Activated B cell treated with CpG ODN at 0.5 μM for 24 hours (primary cell): ENCODE data around the gene NFKBIZ. TPM values are rescaled to one million over a fixed set of nuclear protein-coding genes. Genes with fewer than 3 reads are reported as not detected.

Experiments used
- ATAC-seq: fragments of 200-7000 bp; cut with Tn5 transposase; one replicate; pipeline ENCODE4 v1.10.0; 2021; ENCODE audit warnings: low read depth, mild to moderate bottlenecking, moderate library complexity
- CTCF ChIA-PET: fragments of 350-600 bp; sonication (Branson Sonifier 250); formaldehyde crosslinking; loops from one replicate; lab custom pipeline; 2021; ENCODE audit warnings: antibody characterized with exemption; lab: Charles Lee
- POLR2A ChIA-PET: fragments of 350-600 bp; sonication (Branson Sonifier 250); formaldehyde crosslinking; loops from one replicate; lab custom pipeline; 2021; ENCODE audit warnings: antibody characterized with exemption; lab: Charles Lee
- DNase-seq: peaks from one replicate; pipeline ENCODE4 v3.0.0; 2022
- H3K27ac Mint-ChIP-seq: one replicate; pipeline ENCODE4 v1.8.0; 2020; ENCODE audit warnings: mixed read lengths
- H3K27me3 Mint-ChIP-seq: one replicate; pipeline ENCODE4 v1.8.0; 2021; ENCODE audit warnings: mixed read lengths
- H3K36me3 Mint-ChIP-seq: one replicate; pipeline ENCODE4 v1.8.0; 2021; ENCODE audit warnings: low read depth, mixed read lengths
- H3K4me1 Mint-ChIP-seq: one replicate; pipeline ENCODE4 v1.8.0; 2021; ENCODE audit warnings: mixed read lengths
- H3K4me3 Mint-ChIP-seq: one replicate; pipeline ENCODE4 v1.8.0; 2020; ENCODE audit warnings: mild to moderate bottlenecking, mixed read lengths
- H3K9me3 Mint-ChIP-seq: one replicate; pipeline ENCODE4 v1.8.0; 2020; ENCODE audit warnings: mixed read lengths
- CTCF ChIP-seq: fragments of 200-600 bp; IDR thresholded peaks from one replicate; pipeline ENCODE4 v1.8.0; 2022; ENCODE audit warnings: antibody characterized with exemption, mild to moderate bottlenecking
- intact Hi-C: fragments of 100-400 bp; cut with micrococcal nuclease; formaldehyde crosslinking; loops from one replicate; pipeline ENCODE4 v1.15.1; 2024
- total RNA-seq: library from RNA; stranded (reverse); gene quantifications from 2 replicates; pipeline ENCODE4 v1.2.3, GENCODE V29; 2022

Gene NFKBIZ
- total RNA-seq, 1 donor from 2014 or later: 421 TPM

GRCh38 chr3:101827211-101828174 lies 21.8 kb upstream of the NFKBIZ start:
- POLR2A ChIA-PET: interaction anchor here (0.6 to 6.4 kb wide), 35 partner anchors 7 to 406 kb away, joined by 3 to 197 read pairs (median 5); partner anchors contain the start of genes CEP97, NFKBIZ, NXPE3 and ZBTB11
- no peaks in the 10 kb centered on the region for H3K27me3 Mint-ChIP-seq

GRCh38 chr3:101828276-101828675 lies 21.0 kb upstream of the NFKBIZ start:
- peak overlapping the region; percentile 98 for H3K27ac Mint-ChIP-seq
- no peaks in the 10 kb centered on the region for H3K27me3 Mint-ChIP-seq
- peak overlapping the region; percentile 87 for H3K4me3 Mint-ChIP-seq
- no peak for DNase-seq
- POLR2A ChIA-PET: interaction anchor here (0.6 to 6.4 kb wide), 30 partner anchors 8 to 405 kb away, joined by 3 to 197 read pairs (median 6); partner anchors contain the start of genes CEP97, NFKBIZ, NXPE3 and ZBTB11
- peaks cover 74% of the 10 kb centered on the region for H3K4me1 Mint-ChIP-seq
- TF ChIP-seq CTCF: no peak
- intact Hi-C loops: loop anchor here (5.0 kb wide), 1 partner anchor 34 kb away; no protein-coding TSS in a partner anchor
- CTCF ChIA-PET: interaction anchor here (0.5 to 3.0 kb wide), 10 partner anchors 9 to 700 kb away, joined by 3 to 27 read pairs (median 4); partner anchors contain the start of gene NFKBIZ
- H3K9me3 Mint-ChIP-seq: no peaks in the 10 kb centered on the region
- H3K36me3 Mint-ChIP-seq: peaks cover 53% of the 10 kb centered on the region
- ATAC-seq: no peak

More at GRCh38 chr3:101827211-101828174, 21.8 kb upstream of the NFKBIZ start:
- DNase-seq: peak; percentile 68
- ATAC-seq: peak; percentile 86
- intact Hi-C loops: loop anchor here (1.0 to 5.0 kb wide), 8 partner anchors 9 to 232 kb away; partner anchors contain the start of genes CEP97 and NFKBIZ
- CTCF ChIA-PET: interaction anchor here (0.7 to 3.0 kb wide), 10 partner anchors 9 to 398 kb away, joined by 3 to 27 read pairs (median 5); partner anchors contain the start of gene NFKBIZ
- peaks cover 46% of the 10 kb centered on the region for H3K36me3 Mint-ChIP-seq
- peak overlapping the region; percentile 98 for H3K27ac Mint-ChIP-seq
- peaks cover 66% of the 10 kb centered on the region for H3K4me1 Mint-ChIP-seq
- H3K9me3 Mint-ChIP-seq: no peaks in the 10 kb centered on the region
- no peak for TF ChIP-seq CTCF
- H3K4me3 Mint-ChIP-seq: peak overlapping the region; percentile 87

- Mint-ChIP-seq H3K4me3 (peak overlapping the region; percentile 87), H3K27me3 (no peaks in the 10 kb centered on the region), H3K9me3 (no peaks in the 10 kb centered on the region), H3K36me3 (peaks cover 59% of the 10 kb centered on the region), H3K4me1 (peaks cover 80% of the 10 kb centered on the region), H3K27ac (peak overlapping the region; percentile 98)
- POLR2A ChIA-PET: interaction anchor here (0.6 to 6.4 kb wide), 21 partner anchors 8 to 396 kb away, joined by 3 to 197 read pairs (median 5); partner anchors contain the start of gene NFKBIZ
- TF ChIP-seq CTCF: no peak
- DNase-seq (no peak), ATAC-seq (peak; percentile 25)
- intact Hi-C loops: loop anchor here (5.0 kb wide), 1 partner anchor 33 kb away; no protein-coding TSS in a partner anchor
- CTCF ChIA-PET: interaction anchor here (0.5 to 3.0 kb wide), 3 partner anchors 23 to 699 kb away, joined by 3 to 27 read pairs (median 5); no protein-coding TSS in a partner anchor
Observed at GRCh38 chr3:101828691-101829436, 20.4 kb upstream of the NFKBIZ start.

GRCh38 chr3:101829437-101829830 lies 19.9 kb upstream of the NFKBIZ start:
- Mint-ChIP-seq H3K27me3 (no peaks in the 10 kb centered on the region), H3K9me3 (no peaks in the 10 kb centered on the region), H3K27ac (peak overlapping the region; percentile 98), H3K4me1 (peaks cover 84% of the 10 kb centered on the region), H3K4me3 (peak overlapping the region; percentile 87), H3K36me3 (peaks cover 65% of the 10 kb centered on the region)
- TF ChIP-seq CTCF: no peak
- ATAC-seq (no peak), DNase-seq (no peak)
- CTCF ChIA-PET: interaction anchor here (1.5 to 3.0 kb wide), 2 partner anchors 23 to 396 kb away, joined by 5 to 27 read pairs; no protein-coding TSS in a partner anchor
- intact Hi-C loops: loop anchor here (5.0 kb wide), 1 partner anchor 33 kb away; no protein-coding TSS in a partner anchor
- POLR2A ChIA-PET: interaction anchor here (0.6 to 6.4 kb wide), 20 partner anchors 9 to 394 kb away, joined by 3 to 197 read pairs (median 5); partner anchors contain the start of gene NFKBIZ
